Fibroblast of gingiva (primary cell): ENCODE results near the gene GALNT18.

Source experiments
- DNase-seq: peaks from one replicate; pipeline ENCODE4 v3.0.0-alpha.2; 2011; ENCODE audit warnings: low read depth

The GALNT18 gene

GRCh38 chr11:11567936-11568650 is 53.7 kb downstream of the GALNT18 start:
- DNase-seq, result no peak

DNA sequence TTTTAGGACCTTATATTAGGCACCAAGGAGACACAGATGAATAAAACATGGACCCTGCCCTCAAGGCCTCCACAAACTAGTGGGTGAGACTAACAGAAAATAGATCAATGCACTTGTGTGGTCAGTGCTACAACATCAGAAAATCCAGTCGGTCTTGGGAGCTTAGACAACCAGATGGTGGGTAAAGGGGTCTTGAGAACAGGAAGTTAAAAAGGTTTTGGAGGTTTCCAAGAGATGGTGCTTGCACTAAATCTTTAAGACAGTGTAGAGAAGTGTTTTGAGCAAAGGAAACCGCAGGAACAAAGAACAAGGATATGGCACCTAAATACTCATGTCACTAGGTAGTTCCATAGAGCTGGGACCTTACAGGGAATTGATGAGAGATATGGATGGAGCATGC is 56.2 kb downstream of the GALNT18 start:
- no peak for DNase-seq

DNA sequence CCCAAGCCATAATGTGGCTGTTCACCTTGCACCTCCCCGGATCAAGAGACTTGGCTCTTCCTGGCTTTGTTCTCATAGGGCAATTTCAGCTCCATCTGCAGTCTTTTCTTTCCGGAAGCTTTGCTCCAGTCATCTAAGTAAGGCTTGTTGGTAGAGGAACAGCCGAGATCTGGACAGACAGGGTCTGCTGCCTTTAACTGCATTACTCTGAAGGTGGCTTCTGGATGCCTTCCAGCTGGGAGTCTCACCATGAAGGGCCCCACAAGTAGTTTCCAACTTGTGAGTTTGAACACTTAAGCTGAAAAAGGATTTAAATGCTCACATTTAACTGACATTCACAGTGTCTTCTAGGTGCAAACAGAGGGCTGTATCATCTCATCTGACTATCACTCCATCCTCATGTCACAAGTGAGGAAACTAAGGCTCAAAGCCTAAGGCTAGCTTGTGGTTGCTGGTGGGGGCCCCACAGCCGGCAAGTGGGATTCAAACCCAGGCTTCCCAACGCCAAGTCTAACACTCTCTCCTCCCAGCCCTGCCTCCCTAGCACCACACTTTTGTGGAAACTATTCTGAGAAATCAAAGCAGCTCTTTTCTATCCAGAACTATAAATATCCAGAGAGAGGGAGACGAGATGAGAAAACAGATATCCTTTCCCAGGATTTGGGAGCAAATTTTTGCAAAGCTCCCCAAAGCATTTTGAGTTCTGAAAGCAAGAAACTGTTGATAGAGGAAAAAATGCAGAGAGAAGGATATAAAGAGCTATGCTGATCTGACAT is 58.4 kb downstream of the GALNT18 start:
- DNase-seq, result no peak

- DNase-seq, result no peak
Measured at GRCh38 chr11:11561991-11562390, 59.8 kb downstream of the GALNT18 start.

GRCh38 chr11:11558826-11559225 is 63.0 kb downstream of the GALNT18 start:
- DNase-seq, result no peak

DNA sequence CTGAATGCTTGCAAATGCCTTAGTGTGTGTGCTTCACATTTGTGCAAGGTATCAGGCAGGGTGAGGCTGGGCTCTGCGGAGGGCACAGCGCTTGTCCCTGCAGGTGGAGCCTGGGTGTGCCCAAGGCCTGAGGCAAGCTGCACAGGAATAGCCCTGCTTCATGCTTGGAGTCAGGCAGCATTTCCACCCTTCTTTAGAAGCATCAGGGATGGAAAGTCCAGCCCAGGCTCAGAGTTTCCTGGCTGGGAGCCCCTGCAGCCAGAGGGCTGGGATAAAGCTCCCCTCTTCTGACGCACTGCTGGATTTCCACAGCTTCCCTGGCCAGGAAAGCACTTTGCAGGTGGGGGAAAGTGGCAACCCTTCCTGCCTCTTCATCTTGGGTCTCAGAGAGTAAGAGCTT is 63.4 kb downstream of the GALNT18 start:
- DNase-seq, result no peak

- no peak for DNase-seq
Measured at GRCh38 chr11:11555208-11555607, 66.6 kb downstream of the GALNT18 start.

GRCh38 chr11:11553573-11553972 is 68.2 kb downstream of the GALNT18 start:
- no peak for DNase-seq

DNA sequence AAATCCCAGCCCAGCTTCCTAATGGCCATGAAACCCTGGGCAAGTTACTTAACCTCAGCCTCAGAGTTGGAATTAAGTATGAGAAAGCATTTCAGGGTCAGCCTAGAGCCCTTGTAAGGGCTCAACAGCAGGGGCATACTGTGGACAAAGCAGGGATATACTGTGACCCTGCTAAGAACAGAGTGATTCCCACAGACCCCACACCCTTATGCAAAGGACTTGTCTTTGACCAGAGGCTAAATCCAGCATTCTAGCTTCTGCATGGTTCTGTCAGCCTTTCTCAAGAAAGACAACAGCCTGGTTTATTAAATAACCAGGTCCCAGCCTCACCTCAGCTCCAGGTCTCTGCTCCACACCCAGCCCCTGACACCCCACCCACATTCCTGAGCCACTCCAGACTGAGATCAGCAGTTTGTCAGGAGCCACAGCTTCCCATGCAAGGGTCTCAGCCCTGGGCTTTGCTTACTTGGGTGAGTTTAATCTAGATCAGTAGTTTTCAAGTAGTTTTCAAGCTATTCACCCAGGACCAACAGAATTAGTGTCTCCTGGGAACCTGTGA is 69.2 kb downstream of the GALNT18 start:
- no peak for DNase-seq

- no peak for DNase-seq
Measured at GRCh38 chr11:11550534-11550933, 71.3 kb downstream of the GALNT18 start.

GRCh38 chr11:11545285-11546275 is 76.2 kb downstream of the GALNT18 start:
- no peak for DNase-seq

- no peak for DNase-seq
Measured at GRCh38 chr11:11543656-11544055, 78.1 kb downstream of the GALNT18 start.

DNA sequence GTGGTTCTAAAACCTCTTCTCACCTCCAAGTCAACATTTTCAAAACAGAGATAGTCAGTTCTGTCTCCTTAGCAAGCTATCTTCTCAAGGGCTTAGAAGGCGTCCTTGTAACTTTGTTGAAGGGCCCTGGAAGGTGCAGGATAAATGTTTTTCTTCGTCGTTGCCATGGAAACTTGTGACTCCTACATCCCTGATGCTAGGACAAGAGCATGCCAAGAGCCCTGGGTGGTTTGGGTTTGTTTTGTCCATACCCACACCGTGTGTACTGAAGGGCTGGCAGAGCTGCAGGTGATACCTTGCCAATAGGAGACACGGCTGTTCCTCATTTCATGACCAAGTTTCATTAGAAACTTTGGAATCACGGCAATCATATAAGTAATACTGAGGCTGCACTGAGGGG is 81.6 kb downstream of the GALNT18 start:
- no peak for DNase-seq

- no peak for DNase-seq
Measured at GRCh38 chr11:11538277-11538960, 83.4 kb downstream of the GALNT18 start.

DNA sequence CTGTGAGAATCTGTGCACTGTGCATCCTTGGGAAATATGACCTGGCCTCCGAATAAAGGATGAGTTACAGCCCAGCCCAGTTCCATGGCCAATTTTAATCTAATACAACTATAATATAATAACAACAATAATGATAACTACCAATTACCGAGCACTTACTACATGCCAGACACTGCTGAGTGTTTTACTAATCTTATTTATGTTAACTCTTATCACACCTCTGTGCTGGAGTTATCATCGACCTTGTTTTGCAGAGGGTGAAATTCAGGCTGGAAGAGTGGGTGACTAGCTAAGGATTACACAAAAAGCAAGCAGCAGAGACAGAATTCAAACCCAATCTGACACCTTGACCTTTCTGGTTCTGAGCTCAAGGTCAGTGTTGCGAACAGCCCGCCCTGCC is 83.9 kb downstream of the GALNT18 start:
- DNase-seq, result no peak

DNA sequence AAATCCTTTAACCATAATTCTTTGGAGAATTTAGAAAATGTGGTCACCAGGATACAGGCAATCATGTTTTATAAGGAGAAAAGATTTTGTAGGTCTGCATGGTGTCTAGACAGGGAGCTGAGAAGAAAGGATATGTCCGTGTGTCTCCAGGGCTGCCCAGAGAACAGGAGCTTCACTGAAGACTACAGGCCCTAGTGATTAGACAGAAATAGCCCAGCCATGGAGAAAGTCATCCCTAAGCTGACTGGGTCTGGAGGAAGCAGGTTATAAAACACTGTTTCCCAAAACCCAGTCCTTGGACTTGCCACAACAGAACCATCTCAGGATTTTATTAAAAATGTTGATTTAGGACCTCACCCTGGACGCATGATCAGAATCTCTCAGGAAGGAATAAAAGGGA is 84.4 kb downstream of the GALNT18 start:
- no peak for DNase-seq

DNA sequence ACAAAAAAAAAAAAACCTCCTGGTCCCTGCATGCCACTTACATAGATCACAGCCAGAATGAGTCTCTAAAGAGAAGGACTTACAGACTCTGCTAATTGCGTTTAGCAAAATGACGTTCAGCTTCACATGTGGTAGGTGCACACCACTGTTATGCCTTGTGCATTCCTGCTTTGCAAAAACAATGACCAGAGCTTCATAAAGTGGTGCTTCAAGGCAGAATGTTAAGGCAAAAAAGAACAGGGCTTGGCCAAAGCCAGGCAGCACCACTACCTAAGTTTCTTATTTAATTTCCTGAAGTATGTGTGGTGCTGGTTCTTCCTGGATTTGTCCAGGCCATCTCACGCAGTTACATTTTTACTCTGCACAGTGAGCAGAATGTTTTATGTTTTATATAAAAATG is 85.2 kb downstream of the GALNT18 start:
- no peak for DNase-seq

DNA sequence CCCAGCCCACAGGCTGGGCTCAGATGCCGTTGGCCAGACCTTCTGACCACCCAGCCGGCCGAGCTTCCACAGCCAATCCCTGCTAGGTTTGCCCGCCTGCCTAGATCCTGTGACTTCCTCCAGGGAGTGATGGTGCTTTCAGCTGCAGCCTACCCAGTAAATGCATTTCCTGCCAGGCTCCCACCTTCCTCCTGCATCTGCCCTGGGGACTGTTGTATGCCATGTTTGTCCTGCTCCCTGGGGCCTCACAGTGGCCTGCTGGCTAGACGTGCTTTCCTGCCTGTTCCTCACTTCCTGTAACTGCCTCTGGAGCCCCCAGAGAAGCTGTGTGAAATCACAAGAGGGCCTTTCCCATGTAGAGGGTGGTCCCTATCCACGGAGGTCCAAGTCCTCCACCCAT is 86.2 kb downstream of the GALNT18 start:
- DNase-seq, result no peak

- no peak for DNase-seq
Measured at GRCh38 chr11:11534981-11535380, 86.8 kb downstream of the GALNT18 start.

DNA sequence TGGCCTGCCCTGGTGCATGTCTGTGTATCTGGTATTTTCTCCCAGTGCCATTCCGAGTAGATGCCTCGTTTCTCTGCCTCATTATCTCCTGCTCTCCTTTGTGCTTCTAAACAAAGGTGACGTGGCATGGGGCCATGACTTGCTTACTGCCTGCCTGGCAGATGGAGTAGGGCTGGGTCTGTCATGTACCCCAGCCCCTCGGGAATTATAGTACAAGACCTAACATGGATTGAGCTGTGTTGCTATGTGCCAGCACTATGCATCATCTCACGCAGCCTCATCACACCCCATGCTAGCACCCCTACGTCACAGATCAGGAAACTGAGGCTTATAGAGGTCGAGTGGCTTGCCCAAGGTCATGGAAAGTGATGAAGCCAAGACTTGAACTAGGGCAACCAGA is 88.1 kb downstream of the GALNT18 start:
- no peak for DNase-seq

- DNase-seq, result no peak
Measured at GRCh38 chr11:11533057-11533456, 88.7 kb downstream of the GALNT18 start.

DNA sequence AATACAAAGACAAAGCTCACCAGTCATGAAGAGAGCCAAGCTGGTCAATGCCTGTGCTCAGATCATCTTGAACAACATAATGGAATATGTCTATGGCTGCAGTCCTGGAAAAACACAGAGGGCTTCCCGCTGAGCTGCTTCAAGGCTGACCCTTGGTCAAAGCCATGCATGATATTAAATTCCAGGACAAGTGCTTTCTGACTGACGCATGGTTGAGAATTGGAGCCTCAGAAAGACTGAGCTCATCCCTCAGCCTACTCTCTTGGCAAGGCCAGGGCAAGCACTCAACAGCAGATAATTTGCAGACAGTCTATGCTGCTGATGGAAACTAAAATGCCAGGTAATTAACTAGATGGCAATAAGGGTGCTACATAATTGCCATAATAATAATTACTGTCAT is 89.2 kb downstream of the GALNT18 start:
- DNase-seq, result no peak
